ENCODE measurements around the gene TEX12. TPM values are rescaled to one million over a fixed set of nuclear protein-coding genes. Genes with fewer than 3 reads are reported as not detected.

Gene TEX12
- total and polyA plus RNA-seq, 9 of the 15 experiments (the other 6 are each of a cell fraction or from before 2014, with no cell fraction given) = 0.10 to 2.3 (median 0.67) TPM; not detected in 1

GRCh38 chr11:112212290-112212689 lies 45.1 kb downstream of the TEX12 start:
- TF ChIP-seq ZNF175 (CRISPR knock-in tag; IDR thresholded peaks at IDR 0.05; ENCODE audit: low read depth) = no peak
- TF ChIP-seq BRD9 (IDR thresholded peaks at IDR 0.05; ENCODE audit: low read depth, partially characterized antibody) = no peak
- TF ChIP-seq ZNF655 (CRISPR knock-in tag; IDR thresholded peaks at IDR 0.05) = no peak
- no peak for TF ChIP-seq PCBP2 (IDR thresholded peaks at IDR 0.05; ENCODE audit: low read depth, low read length, poor library complexity, severe bottlenecking)
- TF ChIP-seq NFE2L1 (tag; IDR thresholded peaks at IDR 0.05; ENCODE audit: borderline replicate concordance, low read depth) = no peak
- TF ChIP-seq THRAP3 (IDR thresholded peaks at IDR 0.05; ENCODE audit: borderline replicate concordance) = no peak
- TF ChIP-seq CUX1 (CRISPR knock-in tag; IDR thresholded peaks at IDR 0.05) = no peak
- TF ChIP-seq PATZ1 (CRISPR knock-in tag; IDR thresholded peaks at IDR 0.05; ENCODE audit: borderline replicate concordance) = no peak
- no peak for TF ChIP-seq CTBP1 (IDR thresholded peaks at IDR 0.05; ENCODE audit: borderline replicate concordance)
- BruUV-seq (replicated peaks) = no TSS peak
- Histone ChIP-seq H3K79me2 (ENCODE audit: control insufficient read depth, insufficient read depth, low read length) (no peaks in the 10 kb centered on the region), H3K9me3 (replicated peaks; ENCODE audit: control insufficient read depth, insufficient read depth, low read depth, low read length) (no peaks in the 10 kb centered on the region), H3K4me1 (replicated peaks in 1 of 2; ENCODE audit: control insufficient read depth in 2 of 2, insufficient read depth in 2 of 2, low read length in 2 of 2) (no peaks in the 10 kb centered on the region), H3K9ac (ENCODE audit: insufficient read depth in 1 of 2, low read depth in 2 of 2, low read length in 2 of 2) (no peak overlapping the region), H3K9me1 (ENCODE audit: control insufficient read depth, insufficient read depth, low read length) (no peaks in the 10 kb centered on the region), H3K4me2 (ENCODE audit: insufficient read depth, low read length) (no peak overlapping the region), H3K4me3 (no peak overlapping the region), H4K20me1 (replicated peaks; ENCODE audit: control insufficient read depth, insufficient read depth, low read length) (no peaks in the 10 kb centered on the region), H2AFZ (ENCODE audit: low read depth, low read length) (no peak overlapping the region), H3K27ac (ENCODE audit: extremely low read depth, low read depth, low read length) (no peak overlapping the region), H3K27me3 (ENCODE audit: control insufficient read depth in 2 of 2, insufficient read depth in 2 of 2, low read length in 2 of 2) (peaks cover 0 to 2% of the 10 kb centered on the region in 2 experiments; a peak in 2 of 5 replicates), H3K36me3 (ENCODE audit: control insufficient read depth, insufficient read depth, low read length) (no peaks in the 10 kb centered on the region)
- FAIRE-seq (no peak), ATAC-seq (no peak), DNase-seq (ENCODE audit: extremely low read depth in 1 of 4, low spot score in 3 of 4) (no peak)
- CTCF ChIA-PET (ENCODE audit: low intra/inter-chr PET ratio) = no interaction called here
- in situ Hi-C loops (cut with MboI) = no loop called here
- 0% methylated on average over 3 of the region's 3 CpGs for WGBS (ENCODE audit: insufficient coverage, low coverage, missing lambda C conversion rate)
- intact Hi-C loops (cut with micrococcal nuclease) = no loop called here
- POLR2A ChIA-PET = no interaction called here

All from K562 (cell line).